GM12878 (cell line): Measurements from ENCODE around the gene RETN. TPM values are rescaled to one million over a fixed set of nuclear protein-coding genes. Genes with fewer than 3 reads are reported as not detected.

ENCODE experiments used
- ATAC-seq: fragments of 200-7000 bp; cut with Tn5 transposase; 3 replicates; pipeline ENCODE4 v1.9.1; 2020; ENCODE audit warnings: mild to moderate bottlenecking, moderate library complexity
- BruUV-seq: library from RNA; stranded (reverse); fragments of 400-500 nt; replicated peaks from 2 replicates; lab custom pipeline; 2021; lab: Mats Ljungman, UMichigan
- CTCF ChIA-PET: fragments of 300-600 bp; sonication (Branson Sonifier 250); formaldehyde crosslinking; extraction: SDS; loops from one replicate; lab custom pipeline; 2021; ENCODE audit warnings: inconsistent platforms; lab: Yijun Ruan, JAX
- POLR2A ChIA-PET: fragments of 350-600 bp; formaldehyde crosslinking; extraction: SDS; loops from one replicate; lab custom pipeline; 2021; ENCODE audit warnings: inconsistent platforms; lab: Charles Lee
- RAD21 ChIA-PET: fragments of 300-600 bp; sonication (Branson Sonifier 250); formaldehyde crosslinking; loops from one replicate; lab custom pipeline; 2023; ENCODE audit warnings: antibody characterized with exemption; ENCODE audit not compliant: unreplicated experiment; lab: Charles Lee
- SMC1A ChIA-PET: fragments of 300-600 bp; sonication (Branson Sonifier 250); formaldehyde crosslinking; loops from one replicate; lab custom pipeline; 2023; ENCODE audit not compliant: unreplicated experiment, uncharacterized antibody; lab: Charles Lee
- DNase-seq: peaks from one replicate; pipeline ENCODE4 v3.0.0-alpha.2; 2011; ENCODE audit warnings: low read depth, low spot score
- FAIRE-seq: peaks from 3 replicates; lab custom pipeline; 2011; peaks lifted over from hg19 to GRCh38; lab: Jason Lieb, UNC
- H2AFZ ChIP-seq: 2 replicates; pipeline ENCODE4 v1.6.0; 2011; ENCODE audit warnings: low read depth, low read length, control low read depth; ENCODE audit not compliant: control insufficient read depth
- H3K27ac ChIP-seq: 2 replicates; pipeline ENCODE4 v1.5.1; 2011; ENCODE audit warnings: control low read depth; ENCODE audit not compliant: control insufficient read depth, insufficient read depth
- H3K27me3 ChIP-seq, 2 experiments: replicated peaks in 1 of 2; 2 replicates each; pipeline versions ENCODE4 v1.6.0 to v1.6.1; 2011; ENCODE audit warnings: low read length in 1 of 2; ENCODE audit not compliant: control insufficient read depth in 2 of 2, insufficient read depth in 2 of 2
- H3K36me3 ChIP-seq, 2 experiments: 2 replicates each; pipeline ENCODE4 v1.5.1; 2011; ENCODE audit warnings: low read length in 1 of 2; ENCODE audit not compliant: control insufficient read depth in 2 of 2, insufficient read depth in 2 of 2
- H3K4me1 ChIP-seq: 2 replicates; pipeline ENCODE4 v1.6.1; 2011; ENCODE audit warnings: mild to moderate bottlenecking, low read length, moderate library complexity, mixed read lengths; ENCODE audit not compliant: control insufficient read depth, insufficient read depth
- H3K4me2 ChIP-seq: 2 replicates; pipeline ENCODE4 v1.6.0; 2011; ENCODE audit warnings: control low read depth; ENCODE audit not compliant: control insufficient read depth, insufficient read depth
- H3K4me3 ChIP-seq: fragments of 200-600 bp; sonication (generic); 2 replicates; pipeline ENCODE4 v1.5.1; 2016
- H3K79me2 ChIP-seq: 2 replicates; pipeline ENCODE4 v1.6.0; 2011; ENCODE audit warnings: low read length; ENCODE audit not compliant: control insufficient read depth, insufficient read depth
- H3K9ac ChIP-seq: 2 replicates; pipeline ENCODE4 v1.8.0; 2011; ENCODE audit warnings: low read length, control low read depth, mixed read lengths; ENCODE audit not compliant: control insufficient read depth, insufficient read depth
- H3K9me3 ChIP-seq: replicated peaks from 3 replicates; pipeline ENCODE4 v1.5.1; 2011; ENCODE audit warnings: mild to moderate bottlenecking, low read length; ENCODE audit not compliant: control insufficient read depth, insufficient read depth
- H4K20me1 ChIP-seq: 2 replicates; pipeline ENCODE4 v1.6.0; 2011; ENCODE audit not compliant: control insufficient read depth, insufficient read depth
- BACH1 ChIP-seq: fragments of 450-650 bp; IDR thresholded peaks from 2 replicates; pipeline ENCODE4 v1.6.1; 2017; ENCODE audit warnings: mild to moderate bottlenecking, borderline replicate concordance
- BHLHE40 ChIP-seq, 2 experiments: fragments of 450-650 bp in 1 of 2; IDR thresholded peaks; 2 replicates each; pipeline ENCODE4 v1.6.1; 2011 to 2017; ENCODE audit warnings: low read depth in 2 of 2, borderline replicate concordance in 1 of 2, improper control_type of control experiment in 1 of 2, low read length in 1 of 2, mild to moderate bottlenecking in 1 of 2
- CREM ChIP-seq: IDR thresholded peaks from 2 replicates; pipeline ENCODE4 v1.6.1; 2014; ENCODE audit warnings: antibody characterized with exemption, low read depth
- HDAC6 ChIP-seq: fragments of 200-600 bp; sonication (generic); IDR thresholded peaks from one replicate; pipeline ENCODE4 v1.8.0; 2017; ENCODE audit warnings: antibody characterized with exemption; ENCODE audit not compliant: unreplicated experiment
- IRF4 ChIP-seq: IDR thresholded peaks from 2 replicates; pipeline ENCODE4 v1.6.1; 2011; ENCODE audit warnings: low read depth, low read length
- KAT2A ChIP-seq: conservative IDR thresholded peaks from 2 replicates; pipeline ENCODE4 v1.6.1; 2011; ENCODE audit warnings: low read depth, low read length; ENCODE audit not compliant: control insufficient read depth
- MXI1 ChIP-seq: fragments of 150-350 bp; IDR thresholded peaks from 2 replicates; pipeline ENCODE4 v1.6.1; 2011; ENCODE audit warnings: low read depth, mild to moderate bottlenecking, inconsistent platforms, low read length, improper control_type of control experiment
- NFYB ChIP-seq: IDR thresholded peaks from 2 replicates; pipeline ENCODE4 v1.6.1; 2011; ENCODE audit warnings: low read depth, mild to moderate bottlenecking, low read length, improper control_type of control experiment, moderate library complexity; ENCODE audit not compliant: insufficient read depth
- NR2C1 ChIP-seq: fragments of 450-650 bp; IDR thresholded peaks from 2 replicates; pipeline ENCODE4 v1.6.1; 2017; ENCODE audit warnings: antibody characterized with exemption, mild to moderate bottlenecking, moderate library complexity
- NRF1 ChIP-seq: conservative IDR thresholded peaks from 2 replicates; pipeline ENCODE4 v1.6.1; 2011; ENCODE audit warnings: mild to moderate bottlenecking, low read depth, low read length, improper control_type of control experiment
- SIN3A ChIP-seq: IDR thresholded peaks from 2 replicates; pipeline ENCODE4 v1.6.1; 2012; ENCODE audit warnings: low read depth, low read length, improper control_type of control experiment
- SP1 ChIP-seq: IDR thresholded peaks from one replicate; pipeline ENCODE4 v1.6.1; 2011; ENCODE audit warnings: low read depth, low read length
- STAT1 ChIP-seq: fragments of 450-650 bp; conservative IDR thresholded peaks from 2 replicates; pipeline ENCODE4 v1.6.1; 2014; ENCODE audit warnings: antibody characterized with exemption, mild to moderate bottlenecking
- TAF1 ChIP-seq: IDR thresholded peaks from 2 replicates; pipeline ENCODE4 v1.6.1; 2011; ENCODE audit warnings: mild to moderate bottlenecking, low read depth, low read length, borderline replicate concordance
- TCF12 ChIP-seq: IDR thresholded peaks from 2 replicates; pipeline ENCODE4 v1.6.1; 2011; ENCODE audit warnings: low read depth, mild to moderate bottlenecking, low read length
- ZNF622 ChIP-seq: fragments of 450-650 bp; IDR thresholded peaks from 2 replicates; pipeline ENCODE4 v1.6.1; 2017; ENCODE audit warnings: mild to moderate bottlenecking, inconsistent platforms
- WGBS: methylation state at CpG from one replicate; pipeline ENCODE4 v1.1.6; 2016; ENCODE audit warnings: low lambda C conversion rate; ENCODE audit not compliant: insufficient replicate concordance, insufficient coverage; ENCODE audit errors: missing lambda C conversion rate; 5-methylcytosine and 5-hydroxymethylcytosine counted together
- in situ Hi-C: fragments of 300-500 bp; cut with MboI; formaldehyde crosslinking; loops from 9 replicates; pipeline ENCODE4 v1.14.3; 2018; ENCODE audit warnings: mixed read lengths
- intact Hi-C: fragments of 100-400 bp; cut with micrococcal nuclease; formaldehyde crosslinking; loops from one replicate; pipeline ENCODE4 v1.14.2; 2022; ENCODE audit not compliant: unreplicated experiment
- polyA plus RNA-seq, 11 experiments: library from polyadenylated mRNA; depleted of rRNA in 4 of 11; unstranded in 6 of 11; stranded (reverse) in 5 of 11; fragments of >200 nt; fragmentation: Nextera tagmentation in 4 of 11; fragmentation: Illumina TruSeq in 1 of 11; extraction: Ambion mirVana in 4 of 11; extraction: Trizol in 1 of 11; gene quantifications; 1 replicate in 1 of 11; 2 replicates in 10 of 11; pipeline versions ENCODE4 v1.2.1 to v1.2.3, GENCODE V29; 2011 to 2016; ENCODE audit warnings: inconsistent platforms in 2 of 11, missing spikeins in 2 of 11, low read depth in 1 of 11
- total RNA-seq, 4 experiments: library from RNA; depleted of rRNA in 3 of 4; stranded (reverse); fragments of >200 nt in 3 of 4; fragmentation: Illumina TruSeq in 1 of 4; extraction: Trizol in 1 of 4; gene quantifications; 2 replicates each; pipeline versions ENCODE4 v1.2.1 to v1.2.3, GENCODE V29; 2013 to 2021
- TF ChIP-seq, protein P1 (sequence below): fragments of 450-650 bp; IDR thresholded peaks from 2 replicates; pipeline ENCODE4 v1.6.1; 2016; ENCODE audit warnings: mild to moderate bottlenecking
- TF ChIP-seq, protein P2 (sequence below): IDR thresholded peaks from 2 replicates; pipeline ENCODE4 v1.6.1; 2011; ENCODE audit warnings: mild to moderate bottlenecking, low read depth, low read length, moderate library complexity; ENCODE audit not compliant: insufficient replicate concordance
- TF ChIP-seq, protein P3 (sequence below): fragments of 450-650 bp; IDR thresholded peaks from 2 replicates; pipeline ENCODE4 v1.6.1; 2017; ENCODE audit warnings: mild to moderate bottlenecking, low read depth, inconsistent platforms; ENCODE audit not compliant: poor library complexity, severe bottlenecking

The RETN gene
- total and polyA plus RNA-seq, 10 of the 15 experiments (the other 5 are each of a cell fraction or from before 2014, with no cell fraction given) = 0.26 TPM; not detected in 9

DNA sequence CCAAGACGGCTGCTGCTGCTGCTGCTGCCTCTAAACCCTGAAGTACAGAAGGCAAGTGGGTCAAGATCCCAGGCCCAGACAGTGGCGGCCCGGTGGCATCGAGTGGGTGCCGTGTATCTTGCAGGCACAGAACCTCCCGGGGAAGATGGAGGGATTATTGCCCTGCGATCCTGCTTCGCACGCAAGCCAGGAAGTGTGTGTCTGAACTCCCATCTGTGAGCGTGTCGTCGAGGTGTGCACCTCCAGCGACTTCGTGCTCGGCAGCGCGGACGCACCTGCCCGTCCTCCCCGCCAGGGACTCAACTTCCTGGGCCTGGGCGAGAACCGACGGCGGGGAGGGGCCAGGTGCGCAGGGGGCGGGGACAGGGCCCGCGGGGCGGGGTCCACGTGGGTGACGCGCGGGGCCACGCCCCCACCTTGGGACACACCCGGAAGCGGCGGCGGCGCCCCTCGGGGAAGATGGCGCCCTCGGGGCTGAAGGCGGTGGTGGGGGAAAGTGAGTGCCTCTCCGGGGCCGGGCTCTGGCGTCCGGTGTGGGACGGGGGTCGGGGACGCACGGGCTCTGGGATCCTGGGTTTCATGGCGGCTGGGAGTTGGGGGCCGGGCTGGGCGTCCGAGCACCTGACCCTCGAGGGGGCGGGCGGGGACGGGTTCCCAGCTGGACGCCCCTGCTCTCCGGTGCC is 32.0 kb upstream of the RETN start, which contains the start of gene STXBP2:
Gene STXBP2 (plus strand): TSS at position 420 of the 683 bp plus-strand sequence. CDS start 40 bp downstream, at position 460.
- peak within 1 kb of the TSS; percentile 97 for H3K9ac ChIP-seq
- peaks cover 14% of the 10 kb centered on the region for H3K4me1 ChIP-seq
- BruUV-seq = no TSS peak
- H3K4me3 ChIP-seq = peak within 1 kb of the TSS; percentile 99
- POLR2A ChIA-PET = interaction anchor here (0.9 to 1.8 kb wide), 2 partner anchors 22 to 24 kb away, joined by 3 to 6 read pairs; no protein-coding TSS in a partner anchor
- peaks cover 18% of the 10 kb centered on the region for H3K79me2 ChIP-seq
- RAD21 ChIA-PET = interaction anchor here (0.8 to 1.6 kb wide), 5 partner anchors 67 to 292 kb away, joined by 3 to 6 read pairs (median 3); no protein-coding TSS in a partner anchor
- SMC1A ChIA-PET = interaction anchor here (1.0 to 1.3 kb wide), 2 partner anchors 29 to 269 kb away, joined by 3 to 4 read pairs; no protein-coding TSS in a partner anchor
- peak; percentile 35 for DNase-seq
- peak; percentile 95 for ATAC-seq
- peak; percentile 78 for FAIRE-seq
- WGBS = 10% methylated on average over 42 of the region's 61 CpGs
- peak within 1 kb of the TSS; percentile 93 for H3K4me2 ChIP-seq
- CTCF ChIA-PET = interaction anchor here (1.7 to 2.2 kb wide), 2 partner anchors 15 to 68 kb away, joined by 7 to 12 read pairs; no protein-coding TSS in a partner anchor
- H4K20me1 ChIP-seq = no peaks in the 10 kb centered on the region
- intact Hi-C loops (no loop called here), in situ Hi-C loops (no loop called here)
- peaks cover 0 to 7% of the 10 kb centered on the region in 2 experiments; a peak in 1 of 4 replicates for H3K36me3 ChIP-seq
- peak within 1 kb of the TSS; percentile 75 for H3K27ac ChIP-seq
- H3K27me3 ChIP-seq = no peaks in the 10 kb centered on the region
- peak within 1 kb of the TSS; percentile 99 for H2AFZ ChIP-seq
- no peaks in the 10 kb centered on the region for H3K9me3 ChIP-seq
- TF ChIP-seq TCF12 (peak; percentile 37; the same call in 1 of the 2 replicates), ZNF622 (no peak), STAT1 (no peak), SIN3A (peak; percentile 52; the same call in 1 of the 2 replicates), HDAC6 (no peak), MXI1 (no peak; the same call in 1 of the 2 replicates), NRF1 (0 out of 2 replicates have a peak, but pooled peaks have one; percentile 22), SP1 (peak; percentile 19), BACH1 (no peak), CREM (no peak), NR2C1 (no peak), IRF4 (no peak), KAT2A (no peak), TAF1 (peak; percentile 94), NFYB (no peak), BHLHE40 (IDR thresholded peaks at IDR 0.05; ENCODE audit: borderline replicate concordance in 1 of 2, low read depth in 2 of 2, low read length in 1 of 2) (peak in 1 of 2 experiments; percentile 29; a peak in 1 of 4 replicates)
- TF ChIP-seq, protein P1, sequence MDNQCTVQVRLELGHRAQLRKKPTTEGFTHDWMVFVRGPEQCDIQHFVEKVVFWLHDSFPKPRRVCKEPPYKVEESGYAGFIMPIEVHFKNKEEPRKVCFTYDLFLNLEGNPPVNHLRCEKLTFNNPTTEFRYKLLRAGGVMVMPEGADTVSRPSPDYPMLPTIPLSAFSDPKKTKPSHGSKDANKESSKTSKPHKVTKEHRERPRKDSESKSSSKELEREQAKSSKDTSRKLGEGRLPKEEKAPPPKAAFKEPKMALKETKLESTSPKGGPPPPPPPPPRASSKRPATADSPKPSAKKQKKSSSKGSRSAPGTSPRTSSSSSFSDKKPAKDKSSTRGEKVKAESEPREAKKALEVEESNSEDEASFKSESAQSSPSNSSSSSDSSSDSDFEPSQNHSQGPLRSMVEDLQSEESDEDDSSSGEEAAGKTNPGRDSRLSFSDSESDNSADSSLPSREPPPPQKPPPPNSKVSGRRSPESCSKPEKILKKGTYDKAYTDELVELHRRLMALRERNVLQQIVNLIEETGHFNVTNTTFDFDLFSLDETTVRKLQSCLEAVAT = peak; percentile 97
- TF ChIP-seq, protein P2, sequence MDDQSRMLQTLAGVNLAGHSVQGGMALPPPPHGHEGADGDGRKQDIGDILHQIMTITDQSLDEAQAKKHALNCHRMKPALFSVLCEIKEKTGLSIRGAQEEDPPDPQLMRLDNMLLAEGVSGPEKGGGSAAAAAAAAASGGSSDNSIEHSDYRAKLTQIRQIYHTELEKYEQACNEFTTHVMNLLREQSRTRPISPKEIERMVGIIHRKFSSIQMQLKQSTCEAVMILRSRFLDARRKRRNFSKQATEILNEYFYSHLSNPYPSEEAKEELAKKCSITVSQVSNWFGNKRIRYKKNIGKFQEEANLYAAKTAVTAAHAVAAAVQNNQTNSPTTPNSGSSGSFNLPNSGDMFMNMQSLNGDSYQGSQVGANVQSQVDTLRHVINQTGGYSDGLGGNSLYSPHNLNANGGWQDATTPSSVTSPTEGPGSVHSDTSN = no peak
- TF ChIP-seq, protein P3, sequence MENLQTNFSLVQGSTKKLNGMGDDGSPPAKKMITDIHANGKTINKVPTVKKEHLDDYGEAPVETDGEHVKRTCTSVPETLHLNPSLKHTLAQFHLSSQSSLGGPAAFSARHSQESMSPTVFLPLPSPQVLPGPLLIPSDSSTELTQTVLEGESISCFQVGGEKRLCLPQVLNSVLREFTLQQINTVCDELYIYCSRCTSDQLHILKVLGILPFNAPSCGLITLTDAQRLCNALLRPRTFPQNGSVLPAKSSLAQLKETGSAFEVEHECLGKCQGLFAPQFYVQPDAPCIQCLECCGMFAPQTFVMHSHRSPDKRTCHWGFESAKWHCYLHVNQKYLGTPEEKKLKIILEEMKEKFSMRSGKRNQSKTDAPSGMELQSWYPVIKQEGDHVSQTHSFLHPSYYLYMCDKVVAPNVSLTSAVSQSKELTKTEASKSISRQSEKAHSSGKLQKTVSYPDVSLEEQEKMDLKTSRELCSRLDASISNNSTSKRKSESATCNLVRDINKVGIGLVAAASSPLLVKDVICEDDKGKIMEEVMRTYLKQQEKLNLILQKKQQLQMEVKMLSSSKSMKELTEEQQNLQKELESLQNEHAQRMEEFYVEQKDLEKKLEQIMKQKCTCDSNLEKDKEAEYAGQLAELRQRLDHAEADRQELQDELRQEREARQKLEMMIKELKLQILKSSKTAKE = no peak
